HuH-7 (cell line): ENCODE results near the gene ADRM1.
A peak's percentile ranks its signal among the peaks of the same experiment; 100 is the strongest.

Experiments used
- DNase-seq: peaks from one replicate; pipeline ENCODE4 v3.0.0; 2011; ENCODE audit warnings: low spot score

Gene ADRM1

GRCh38 chr20:62297449-62298227 lies 5.2 kb upstream of the ADRM1 start:
- DNase-seq, result no peak

DNA sequence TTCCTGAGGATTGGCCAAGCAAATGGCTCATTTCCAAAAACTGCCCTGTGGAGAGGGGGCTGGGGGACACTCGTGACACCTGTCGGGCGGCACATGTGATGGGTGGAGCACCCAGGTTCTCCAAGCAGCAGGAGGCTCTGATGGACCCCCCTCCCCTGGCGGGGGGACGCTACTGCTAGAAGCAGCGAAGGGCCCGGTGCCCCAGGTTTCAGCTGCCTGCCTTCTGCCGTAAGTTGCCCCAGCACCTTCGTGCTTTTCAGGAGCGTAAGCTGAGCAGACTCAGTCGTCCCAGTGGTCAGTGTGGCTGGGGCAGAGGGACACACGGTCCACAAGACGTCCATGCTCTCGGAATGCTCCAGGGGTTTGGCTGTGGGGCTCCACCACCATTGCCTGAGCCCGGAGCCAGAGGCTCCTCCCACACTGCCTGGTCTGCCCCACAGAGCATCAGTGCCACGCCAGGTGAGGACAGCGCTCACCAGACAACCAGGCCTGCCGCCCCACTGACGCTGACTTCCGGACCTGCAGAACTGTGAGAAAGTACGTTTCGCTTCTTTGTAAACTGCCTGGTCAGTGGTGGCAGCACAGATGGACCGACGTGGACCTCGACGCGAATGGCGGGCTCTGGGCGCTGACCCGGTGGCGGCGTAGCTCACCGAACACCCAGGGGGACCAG lies 4.1 kb upstream of the ADRM1 start:
- DNase-seq, result no peak

GRCh38 chr20:62299666-62300236 lies 3.0 kb upstream of the ADRM1 start:
- DNase-seq, result no peak

DNA sequence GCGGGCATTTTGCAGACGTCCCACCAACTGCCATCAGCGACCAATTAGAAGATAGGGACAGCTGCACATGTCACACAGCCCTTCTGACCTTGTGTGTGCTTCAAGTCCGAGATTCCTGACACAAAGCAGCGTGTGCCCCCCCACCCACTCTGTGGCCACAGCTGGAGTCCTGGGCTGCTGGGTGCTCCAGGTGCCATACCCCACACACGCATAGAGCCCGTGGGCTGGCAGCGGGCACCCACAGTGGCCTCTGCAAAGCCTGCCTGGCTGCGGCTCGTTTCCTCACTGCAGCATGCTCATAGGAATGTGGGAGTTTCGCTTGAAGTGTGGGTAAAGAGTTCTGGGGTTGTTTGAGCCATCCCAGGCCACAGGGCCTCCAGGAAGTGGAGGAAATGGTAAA lies 2.5 kb upstream of the ADRM1 start:
- no peak for DNase-seq

- no peak for DNase-seq
Observed at GRCh38 chr20:62301111-62301668, 1.6 kb upstream of the ADRM1 start.

DNA sequence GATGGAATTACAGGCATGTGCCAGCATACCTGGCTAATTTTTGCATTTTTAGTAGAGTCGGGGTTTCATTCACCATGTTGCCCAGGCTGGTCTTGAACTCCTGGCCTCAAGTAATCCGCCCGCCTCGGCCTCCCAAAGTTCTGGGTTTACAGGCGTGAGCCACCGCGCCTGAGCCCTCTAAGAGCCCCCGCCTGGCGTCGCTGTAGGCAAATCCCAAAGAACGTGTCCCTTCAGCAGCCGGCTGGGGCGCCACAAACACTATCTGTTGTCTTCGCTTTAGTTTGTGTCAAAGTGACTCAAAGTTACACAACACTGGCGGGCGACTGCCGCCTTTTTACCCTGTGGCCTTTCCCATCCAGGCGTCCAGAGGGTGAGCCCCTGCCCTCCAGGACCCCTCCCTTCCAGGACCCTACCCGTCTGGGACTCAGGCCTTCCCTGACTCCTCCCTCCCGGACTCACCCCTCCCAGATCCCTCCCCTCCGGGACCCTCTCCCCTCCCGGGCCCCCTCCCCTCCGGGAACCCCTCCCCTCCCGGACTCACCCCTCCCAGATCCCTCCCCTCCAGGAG lies 940 bp upstream of the ADRM1 start:
- peak; percentile 97 for DNase-seq

GRCh38 chr20:62303062-62303339 lies 204 bp downstream of the ADRM1 start:
- DNase-seq, result no peak

- no peak for DNase-seq
Observed at GRCh38 chr20:62303340-62304226, 786 bp downstream of the ADRM1 start.

GRCh38 chr20:62304331-62305148 lies 1.7 kb downstream of the ADRM1 start:
- DNase-seq, result no peak

GRCh38 chr20:62305149-62305764 lies 2.5 kb downstream of the ADRM1 start:
- DNase-seq, result no peak

GRCh38 chr20:62305765-62306413 lies 3.1 kb downstream of the ADRM1 start:
- no peak for DNase-seq

GRCh38 chr20:62306414-62307187 lies 3.8 kb downstream of the ADRM1 start:
- no peak for DNase-seq

DNA sequence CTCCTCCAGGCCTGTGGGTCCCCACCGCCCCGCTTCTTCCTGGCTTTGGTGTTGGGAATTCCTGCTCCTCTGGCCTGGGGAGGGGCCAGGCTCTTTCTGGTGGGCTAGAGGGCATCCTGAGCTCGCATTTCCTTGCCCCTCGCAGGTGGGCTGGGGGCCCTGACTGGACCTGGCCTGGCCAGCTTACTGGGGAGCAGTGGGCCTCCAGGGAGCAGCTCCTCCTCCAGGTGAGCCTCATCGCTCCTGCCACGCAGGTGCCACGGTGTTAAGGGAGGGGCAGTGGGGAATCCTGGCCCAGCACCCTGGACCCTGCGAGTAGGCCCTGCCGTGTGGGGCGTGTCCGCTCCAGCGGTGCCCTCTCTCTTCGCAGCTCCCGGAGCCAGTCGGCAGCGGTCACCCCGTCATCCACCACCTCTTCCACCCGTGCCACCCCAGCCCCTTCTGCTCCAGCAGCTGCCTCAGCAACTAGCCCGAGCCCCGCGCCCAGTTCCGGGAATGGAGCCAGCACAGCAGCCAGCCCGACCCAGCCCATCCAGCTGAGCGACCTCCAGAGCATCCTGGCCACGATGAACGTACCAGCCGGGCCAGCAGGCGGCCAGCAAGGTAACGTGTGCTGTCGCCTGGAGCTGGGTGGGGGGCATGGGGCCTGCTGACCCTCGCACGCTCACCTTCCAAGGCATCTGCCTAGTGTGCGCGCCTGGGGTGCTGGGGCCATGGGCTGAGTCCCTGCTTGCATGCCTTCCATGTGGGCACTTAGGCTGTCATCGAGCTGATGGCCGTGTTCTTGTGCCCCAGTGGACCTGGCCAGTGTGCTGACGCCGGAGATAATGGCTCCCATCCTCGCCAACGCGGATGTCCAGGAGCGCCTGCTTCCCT lies 4.7 kb downstream of the ADRM1 start:
- no peak for DNase-seq

DNA sequence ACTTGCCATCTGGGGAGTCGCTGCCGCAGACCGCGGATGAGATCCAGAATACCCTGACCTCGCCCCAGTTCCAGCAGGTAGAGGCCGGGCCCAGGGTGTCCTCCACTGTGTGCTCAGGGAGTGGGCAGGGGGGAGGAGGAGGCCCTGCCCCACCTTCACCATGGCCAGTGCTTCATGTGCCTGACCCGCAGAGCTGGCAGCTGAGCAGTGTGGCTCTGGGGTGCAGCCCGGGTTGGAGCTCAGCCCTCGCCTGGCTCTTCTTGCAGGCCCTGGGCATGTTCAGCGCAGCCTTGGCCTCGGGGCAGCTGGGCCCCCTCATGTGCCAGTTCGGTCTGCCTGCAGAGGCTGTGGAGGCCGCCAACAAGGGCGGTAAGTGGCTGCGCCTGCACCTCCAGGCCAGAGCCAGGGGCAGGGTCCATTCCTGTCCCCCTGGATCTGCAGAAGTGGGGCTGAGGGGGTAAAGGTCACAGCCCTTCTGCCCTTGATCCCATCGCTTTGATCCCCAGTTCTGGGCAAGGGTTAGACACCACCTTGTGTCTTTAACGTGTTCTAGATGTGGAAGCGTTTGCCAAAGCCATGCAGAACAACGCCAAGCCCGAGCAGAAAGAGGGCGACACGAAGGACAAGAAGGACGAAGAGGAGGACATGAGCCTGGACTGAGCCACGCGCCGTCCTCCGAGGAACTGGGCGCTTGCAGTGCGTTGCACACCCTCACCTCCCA lies 5.5 kb downstream of the ADRM1 start:
- no peak for DNase-seq

- no peak for DNase-seq
Observed at GRCh38 chr20:62309198-62309944, 6.6 kb downstream of the ADRM1 start.

GRCh38 chr20:62309947-62310756 lies 7.4 kb downstream of the ADRM1 start:
- DNase-seq, result no peak
